DND-41 (cell line): ENCODE results near the gene NUP50.

ENCODE experiments used
- ATAC-seq: fragments of 200-7000 bp; cut with Tn5 transposase; 3 replicates; pipeline ENCODE4 v1.9.1; 2021; ENCODE audit warnings: low read depth; ENCODE audit not compliant: insufficient read depth
- DNase-seq: peaks from one replicate; pipeline ENCODE4 v3.0.0-alpha.2; 2020
- H2AFZ ChIP-seq: 2 replicates; pipeline ENCODE4 v1.6.0; 2012; ENCODE audit warnings: low read depth, low read length
- H3K27ac ChIP-seq: 2 replicates; pipeline ENCODE4 v1.5.1; 2012; ENCODE audit warnings: low read length, inconsistent platforms
- H3K27me3 ChIP-seq: fragments of 200-600 bp; sonication (generic); 2 replicates; pipeline ENCODE4 v1.6.0; 2012; ENCODE audit warnings: low read length, mild to moderate bottlenecking, inconsistent platforms; ENCODE audit not compliant: insufficient read depth, poor library complexity
- H3K36me3 ChIP-seq: 2 replicates; pipeline ENCODE4 v1.5.1; 2012; ENCODE audit warnings: low read length, inconsistent platforms; ENCODE audit not compliant: insufficient read depth
- H3K4me1 ChIP-seq: 2 replicates; pipeline ENCODE4 v1.5.1; 2012; ENCODE audit warnings: mild to moderate bottlenecking, low read length; ENCODE audit not compliant: insufficient read depth
- H3K4me2 ChIP-seq: 2 replicates; pipeline ENCODE4 v1.6.0; 2012; ENCODE audit warnings: mild to moderate bottlenecking, moderate library complexity, low read length, inconsistent platforms; ENCODE audit not compliant: insufficient read depth
- H3K4me3 ChIP-seq, 2 experiments: fragments of 200-600 bp in 1 of 2; shearing (Covaris generic) in 1 of 2; 2 replicates each; pipeline ENCODE4 v1.5.1; 2012 to 2016; ENCODE audit warnings: inconsistent platforms in 2 of 2, low read length in 2 of 2, mild to moderate bottlenecking in 2 of 2, low read depth in 1 of 2, moderate library complexity in 1 of 2
- H3K79me2 ChIP-seq: 2 replicates; pipeline ENCODE4 v1.6.0; 2012; ENCODE audit warnings: low read length, inconsistent platforms; ENCODE audit not compliant: insufficient read depth
- H3K9ac ChIP-seq: 2 replicates; pipeline ENCODE4 v1.6.0; 2012; ENCODE audit warnings: low read depth, mild to moderate bottlenecking, inconsistent platforms, low read length, moderate library complexity
- H3K9me3 ChIP-seq: 2 replicates; pipeline ENCODE4 v1.5.1; 2012; ENCODE audit warnings: low read length, moderate library complexity, mild to moderate bottlenecking, inconsistent platforms; ENCODE audit not compliant: insufficient read depth, severe bottlenecking
- H4K20me1 ChIP-seq: 2 replicates; pipeline ENCODE4 v1.6.0; 2012; ENCODE audit warnings: low read length; ENCODE audit not compliant: insufficient read depth
- EZH2 ChIP-seq: IDR thresholded peaks from 3 replicates; pipeline ENCODE4 v1.6.1; 2012; ENCODE audit warnings: borderline replicate concordance, low read depth, mild to moderate bottlenecking, moderate library complexity, low read length, inconsistent platforms; ENCODE audit not compliant: severe bottlenecking
- TF ChIP-seq, protein P1 (sequence below): IDR thresholded peaks from 2 replicates; pipeline ENCODE4 v1.5.1; 2012; ENCODE audit warnings: borderline replicate concordance, low read length, moderate library complexity, mild to moderate bottlenecking; ENCODE audit not compliant: poor library complexity, severe bottlenecking; ENCODE audit errors: extremely low read depth

Gene NUP50

DNA sequence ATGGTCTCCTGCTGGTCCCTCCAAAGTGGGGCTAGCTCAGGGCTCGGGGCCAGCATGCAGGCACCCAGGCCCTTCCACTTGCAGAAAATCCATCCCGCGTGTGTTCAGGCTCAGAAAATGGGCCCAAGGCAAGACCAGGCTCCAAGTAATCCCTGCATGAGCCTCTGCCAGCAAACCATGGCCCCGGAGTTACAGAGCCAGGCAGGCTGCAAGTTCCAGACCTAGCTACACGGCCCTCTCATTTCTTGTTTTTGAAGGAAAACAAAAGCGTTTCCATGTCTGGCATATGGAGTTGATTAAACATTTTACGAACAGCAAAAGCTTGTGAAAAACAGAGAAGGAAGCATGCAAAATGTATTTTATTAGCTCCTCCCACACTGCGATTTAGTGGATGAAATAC lies 47.3 kb downstream of the NUP50 start:
- 0 out of 2 replicates have a peak, but pooled peaks cover 5% of the 10 kb centered on the region for H3K36me3 ChIP-seq
- ATAC-seq = no peak

DNA sequence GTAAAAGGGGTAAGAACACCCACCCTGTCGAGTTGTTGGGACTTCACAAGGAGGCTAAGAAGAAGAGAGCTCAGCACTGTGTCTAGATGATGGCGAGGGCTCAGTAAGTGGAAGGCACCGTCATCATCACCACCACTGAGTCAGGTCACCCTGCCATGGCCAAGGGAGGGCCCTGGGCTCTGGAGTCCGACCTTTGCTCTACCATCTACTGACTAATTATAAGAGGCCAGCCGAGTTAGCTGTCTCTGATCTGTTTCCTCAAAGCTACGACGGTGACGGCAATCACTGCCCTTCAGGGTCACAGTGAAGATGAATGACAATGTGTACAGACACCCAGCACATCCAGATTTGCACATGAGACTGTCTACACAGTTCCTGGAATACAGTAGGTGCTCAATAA lies 47.7 kb downstream of the NUP50 start:
- no peak for DNase-seq
- Histone ChIP-seq H3K27ac (no peak overlapping the region), H3K36me3 (0 out of 2 replicates have a peak, but pooled peaks cover 5% of the 10 kb centered on the region), H3K27me3 (no peaks in the 10 kb centered on the region), H3K4me3 (no peak overlapping the region), H3K4me2 (no peak overlapping the region), H2AFZ (no peak overlapping the region), H3K79me2 (peaks cover under 1% of the 10 kb centered on the region; the same call in 1 of the 2 replicates), H3K9ac (no peak overlapping the region), H3K4me1 (no peaks in the 10 kb centered on the region), H4K20me1 (peaks cover 40% of the 10 kb centered on the region), H3K9me3 (no peaks in the 10 kb centered on the region)
- TF ChIP-seq EZH2 = no peak
- TF ChIP-seq, protein P1, sequence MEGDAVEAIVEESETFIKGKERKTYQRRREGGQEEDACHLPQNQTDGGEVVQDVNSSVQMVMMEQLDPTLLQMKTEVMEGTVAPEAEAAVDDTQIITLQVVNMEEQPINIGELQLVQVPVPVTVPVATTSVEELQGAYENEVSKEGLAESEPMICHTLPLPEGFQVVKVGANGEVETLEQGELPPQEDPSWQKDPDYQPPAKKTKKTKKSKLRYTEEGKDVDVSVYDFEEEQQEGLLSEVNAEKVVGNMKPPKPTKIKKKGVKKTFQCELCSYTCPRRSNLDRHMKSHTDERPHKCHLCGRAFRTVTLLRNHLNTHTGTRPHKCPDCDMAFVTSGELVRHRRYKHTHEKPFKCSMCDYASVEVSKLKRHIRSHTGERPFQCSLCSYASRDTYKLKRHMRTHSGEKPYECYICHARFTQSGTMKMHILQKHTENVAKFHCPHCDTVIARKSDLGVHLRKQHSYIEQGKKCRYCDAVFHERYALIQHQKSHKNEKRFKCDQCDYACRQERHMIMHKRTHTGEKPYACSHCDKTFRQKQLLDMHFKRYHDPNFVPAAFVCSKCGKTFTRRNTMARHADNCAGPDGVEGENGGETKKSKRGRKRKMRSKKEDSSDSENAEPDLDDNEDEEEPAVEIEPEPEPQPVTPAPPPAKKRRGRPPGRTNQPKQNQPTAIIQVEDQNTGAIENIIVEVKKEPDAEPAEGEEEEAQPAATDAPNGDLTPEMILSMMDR = no peak
- ATAC-seq = no peak

More for the DNA sequence above, 47.3 kb downstream of the NUP50 start:
- Histone ChIP-seq H3K4me2 (no peak overlapping the region), H3K27ac (no peak overlapping the region), H3K4me3 (no peak overlapping the region), H2AFZ (no peak overlapping the region), H3K27me3 (no peaks in the 10 kb centered on the region), H3K9me3 (no peaks in the 10 kb centered on the region), H3K9ac (no peak overlapping the region), H4K20me1 (peaks cover 35% of the 10 kb centered on the region; the same call in 1 of the 2 replicates), H3K79me2 (no peaks in the 10 kb centered on the region), H3K4me1 (no peaks in the 10 kb centered on the region)
- TF ChIP-seq EZH2 = no peak
- TF ChIP-seq, protein P1 = no peak
- DNase-seq = no peak

GRCh38 chr22:45211848-45212247 lies 48.1 kb downstream of the NUP50 start:
- H3K36me3 ChIP-seq = 0 out of 2 replicates have a peak, but pooled peaks cover 5% of the 10 kb centered on the region
- DNase-seq (no peak), ATAC-seq (no peak)
- no peak overlapping the region for H3K4me3 ChIP-seq
- no peak overlapping the region for H2AFZ ChIP-seq
- peaks cover 3% of the 10 kb centered on the region; the same call in 1 of the 2 replicates for H3K79me2 ChIP-seq
- H4K20me1 ChIP-seq = peaks cover 44% of the 10 kb centered on the region
- no peak overlapping the region for H3K27ac ChIP-seq
- no peaks in the 10 kb centered on the region for H3K27me3 ChIP-seq
- TF ChIP-seq EZH2 = no peak
- TF ChIP-seq, protein P1 = no peak
- H3K9ac ChIP-seq = no peak overlapping the region
- no peaks in the 10 kb centered on the region for H3K4me1 ChIP-seq
- H3K9me3 ChIP-seq = no peaks in the 10 kb centered on the region
- H3K4me2 ChIP-seq = no peak overlapping the region
